Mammary epithelial cell (primary cell): ENCODE measurements around the gene MICU1.

Experiments used
- CTCF ChIP-seq, 2 donors: IDR thresholded peaks in 1 of 2; conservative IDR thresholded peaks in 1 of 2; 2 replicates each; pipeline ENCODE4 v1.5.1; 2011 to 2012; ENCODE audit warnings: inconsistent platforms in 2 of 2, low read length in 2 of 2, mild to moderate bottlenecking in 2 of 2, control low read depth in 1 of 2, low read depth in 1 of 2; ENCODE audit not compliant: insufficient read depth in 1 of 2; ENCODE audit errors: extremely low read depth in 1 of 2
- EZH2 ChIP-seq: IDR thresholded peaks from 2 replicates; pipeline ENCODE4 v1.6.1; 2012; ENCODE audit warnings: low read length, inconsistent platforms, borderline replicate concordance

DNA sequence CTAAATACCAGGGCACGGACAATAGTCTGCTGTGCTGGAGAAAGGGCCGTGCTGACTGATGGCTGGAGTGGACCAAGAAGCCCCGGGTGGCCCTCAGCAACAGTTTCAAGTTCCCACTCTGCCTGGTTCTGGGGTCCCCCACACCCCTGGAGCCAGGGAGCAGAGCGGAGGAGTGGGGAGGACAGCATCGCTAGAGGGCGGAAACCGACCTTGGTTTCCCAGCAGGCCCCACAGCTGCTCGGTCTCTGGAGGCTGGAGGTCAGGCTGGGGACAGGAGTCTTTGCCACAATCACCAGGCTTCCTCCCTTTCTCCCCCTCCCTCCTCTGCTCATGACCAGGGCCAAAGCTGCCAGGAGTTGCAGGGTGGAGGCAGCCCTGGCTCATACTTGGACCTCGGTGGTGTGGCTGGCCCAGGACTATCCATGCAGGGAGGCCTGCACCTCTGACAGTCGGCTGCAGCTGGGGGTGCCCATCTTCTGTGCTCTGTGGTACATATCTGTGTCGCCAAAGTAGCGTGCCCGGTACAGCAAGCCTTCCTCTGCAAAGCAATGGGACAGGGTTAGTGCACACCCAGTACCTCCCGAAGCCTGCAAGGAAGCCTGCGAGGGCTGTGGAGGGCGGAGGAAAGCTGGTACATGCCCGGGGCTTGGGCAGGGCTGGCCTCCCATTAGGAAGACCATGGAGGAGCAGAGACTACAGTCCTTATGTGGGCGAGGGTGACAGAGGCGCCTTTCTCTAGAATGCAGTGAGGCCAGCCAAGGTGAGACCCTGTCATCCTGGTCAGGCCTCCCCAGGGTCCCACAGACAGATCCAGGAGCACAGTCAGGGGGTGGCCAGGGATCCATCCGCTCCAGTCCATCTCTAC is 290.3 kb downstream of the MICU1 start:
- peak in 1 of 2 donors; percentile 1 for TF ChIP-seq CTCF (conservative IDR thresholded peaks at IDR 0.05 in 1 of 2, IDR thresholded peaks at IDR 0.05 in 1 of 2; ENCODE audit: extremely low read depth in 1 of 2, insufficient read depth in 1 of 2, low read depth in 1 of 2, low read length in 2 of 2)
- no peak for TF ChIP-seq EZH2
